Mesothelial cell of epicardium (in vitro differentiated cells): ENCODE data around the gene SLC4A5. TPM values are rescaled to one million over a fixed set of nuclear protein-coding genes. Genes with fewer than 3 reads are reported as not detected.
"Not testable (repeated sequence)": the region's sequence is repeated elsewhere in the genome, so short reads cannot be mapped to it uniquely, and the experiment has no call there.

Experiments
- DNase-seq, 2 experiments: peaks; one replicate each; pipeline ENCODE4 v3.0.0; 2021; ENCODE audit warnings: low spot score in 2 of 2; ENCODE audit not compliant: unreplicated experiment in 2 of 2
- H3K27ac Mint-ChIP-seq: 2 replicates; pipeline ENCODE4 v1.8.0; 2021; ENCODE audit warnings: mixed read lengths
- H3K27me3 Mint-ChIP-seq: 2 replicates; pipeline ENCODE4 v1.8.0; 2021; ENCODE audit warnings: low read depth, mixed read lengths
- H3K36me3 Mint-ChIP-seq: 2 replicates; pipeline ENCODE4 v1.8.0; 2021; ENCODE audit warnings: mixed read lengths
- H3K4me1 Mint-ChIP-seq: 2 replicates; pipeline ENCODE4 v1.8.0; 2021; ENCODE audit warnings: mixed read lengths
- H3K4me3 Mint-ChIP-seq: 2 replicates; pipeline ENCODE4 v1.8.0; 2021; ENCODE audit warnings: mild to moderate bottlenecking, moderate library complexity, mixed read lengths
- H3K9me3 Mint-ChIP-seq: 2 replicates; pipeline ENCODE4 v1.8.0; 2021; ENCODE audit warnings: mixed read lengths
- total RNA-seq: library from RNA; stranded (reverse); gene quantifications from 3 replicates; pipeline ENCODE4 v1.2.1, GENCODE V29; 2021
- TF ChIP-seq, protein P1 (sequence below): fragments of 200-600 bp; sonication (generic); IDR thresholded peaks from one replicate; pipeline ENCODE4 v1.5.0; 2021; ENCODE audit warnings: antibody characterized with exemption; ENCODE audit not compliant: unreplicated experiment

Gene SLC4A5
- total RNA-seq, 1 donor from 2014 or later, result 9.3 TPM

DNA sequence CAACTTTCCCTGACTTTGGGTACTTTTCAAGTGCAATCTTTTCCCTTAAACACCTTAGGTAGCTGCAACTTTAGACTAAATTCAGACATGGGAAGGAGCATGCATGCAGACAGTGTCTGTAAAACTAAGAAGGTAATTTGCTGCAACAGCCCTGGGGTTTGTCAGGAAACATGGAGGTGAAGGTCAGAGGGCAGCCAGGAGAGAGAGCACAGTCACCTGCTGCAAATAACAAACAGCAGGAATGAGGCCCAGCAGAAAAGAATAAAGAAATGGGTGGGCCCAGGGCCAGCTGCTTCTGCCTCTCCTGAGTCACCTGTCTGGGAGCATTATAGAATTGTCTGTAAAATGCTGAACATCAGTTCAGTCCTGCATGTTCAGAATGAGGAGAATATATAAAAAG is 109.6 kb downstream of the SLC4A5 start:
- Mint-ChIP-seq H3K27me3 (no peaks in the 10 kb centered on the region), H3K36me3 (no peaks in the 10 kb centered on the region), H3K4me3 (no peak overlapping the region), H3K9me3 (peaks cover 2% of the 10 kb centered on the region), H3K4me1 (no peaks in the 10 kb centered on the region), H3K27ac (no peak overlapping the region)
- no peak for DNase-seq
- TF ChIP-seq, protein P1, sequence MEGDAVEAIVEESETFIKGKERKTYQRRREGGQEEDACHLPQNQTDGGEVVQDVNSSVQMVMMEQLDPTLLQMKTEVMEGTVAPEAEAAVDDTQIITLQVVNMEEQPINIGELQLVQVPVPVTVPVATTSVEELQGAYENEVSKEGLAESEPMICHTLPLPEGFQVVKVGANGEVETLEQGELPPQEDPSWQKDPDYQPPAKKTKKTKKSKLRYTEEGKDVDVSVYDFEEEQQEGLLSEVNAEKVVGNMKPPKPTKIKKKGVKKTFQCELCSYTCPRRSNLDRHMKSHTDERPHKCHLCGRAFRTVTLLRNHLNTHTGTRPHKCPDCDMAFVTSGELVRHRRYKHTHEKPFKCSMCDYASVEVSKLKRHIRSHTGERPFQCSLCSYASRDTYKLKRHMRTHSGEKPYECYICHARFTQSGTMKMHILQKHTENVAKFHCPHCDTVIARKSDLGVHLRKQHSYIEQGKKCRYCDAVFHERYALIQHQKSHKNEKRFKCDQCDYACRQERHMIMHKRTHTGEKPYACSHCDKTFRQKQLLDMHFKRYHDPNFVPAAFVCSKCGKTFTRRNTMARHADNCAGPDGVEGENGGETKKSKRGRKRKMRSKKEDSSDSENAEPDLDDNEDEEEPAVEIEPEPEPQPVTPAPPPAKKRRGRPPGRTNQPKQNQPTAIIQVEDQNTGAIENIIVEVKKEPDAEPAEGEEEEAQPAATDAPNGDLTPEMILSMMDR, result no peak

DNA sequence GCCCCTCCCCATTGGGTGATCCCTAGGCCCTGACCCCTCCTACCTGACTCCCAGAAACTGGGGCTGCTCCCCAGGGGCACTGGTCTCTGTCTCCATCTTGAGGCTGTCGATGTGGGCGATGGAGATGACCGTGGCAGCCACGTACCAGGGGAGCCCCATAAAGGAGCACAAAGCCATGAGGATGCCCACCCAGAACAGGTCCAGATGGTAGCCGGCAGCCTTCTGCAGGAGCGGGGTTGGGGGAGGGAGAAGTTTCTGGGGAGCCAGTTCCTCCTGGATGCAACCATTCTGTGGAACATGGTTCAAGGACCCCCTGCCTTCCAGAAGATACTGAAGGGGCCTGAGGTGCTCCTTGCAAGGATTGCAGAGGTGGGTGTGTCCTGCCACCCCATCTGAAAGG is 110.8 kb downstream of the SLC4A5 start:
- Mint-ChIP-seq H3K27ac (no peak overlapping the region), H3K27me3 (no peaks in the 10 kb centered on the region), H3K36me3 (no peaks in the 10 kb centered on the region), H3K9me3 (no peaks in the 10 kb centered on the region), H3K4me3 (no peak overlapping the region), H3K4me1 (no peaks in the 10 kb centered on the region)
- DNase-seq, result no peak
- TF ChIP-seq, protein P1, result no peak

DNA sequence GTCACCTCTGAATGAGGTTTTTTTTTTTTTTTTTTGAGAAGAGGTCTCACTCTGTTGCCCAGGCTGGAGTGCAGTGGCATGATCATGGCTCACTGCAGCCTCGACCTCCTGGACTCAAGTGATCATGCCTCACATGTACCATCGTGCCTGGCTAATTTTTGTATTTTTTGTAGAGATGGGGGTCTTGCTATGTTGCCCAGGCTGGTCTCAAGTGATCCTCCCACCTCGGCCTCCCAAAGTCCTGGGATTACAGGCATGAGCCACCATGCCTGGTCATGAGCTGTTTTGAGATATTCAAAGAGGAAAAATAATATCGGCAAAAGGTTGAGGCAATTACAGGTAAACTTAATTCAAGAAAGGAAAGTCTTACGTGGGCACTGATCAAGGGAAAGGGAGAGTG is 113.4 kb downstream of the SLC4A5 start:
- not testable (repeated sequence) for DNase-seq, H3K27me3 Mint-ChIP-seq, H3K27ac Mint-ChIP-seq, H3K9me3 Mint-ChIP-seq, H3K4me1 Mint-ChIP-seq, H3K4me3 Mint-ChIP-seq, H3K36me3 Mint-ChIP-seq

DNA sequence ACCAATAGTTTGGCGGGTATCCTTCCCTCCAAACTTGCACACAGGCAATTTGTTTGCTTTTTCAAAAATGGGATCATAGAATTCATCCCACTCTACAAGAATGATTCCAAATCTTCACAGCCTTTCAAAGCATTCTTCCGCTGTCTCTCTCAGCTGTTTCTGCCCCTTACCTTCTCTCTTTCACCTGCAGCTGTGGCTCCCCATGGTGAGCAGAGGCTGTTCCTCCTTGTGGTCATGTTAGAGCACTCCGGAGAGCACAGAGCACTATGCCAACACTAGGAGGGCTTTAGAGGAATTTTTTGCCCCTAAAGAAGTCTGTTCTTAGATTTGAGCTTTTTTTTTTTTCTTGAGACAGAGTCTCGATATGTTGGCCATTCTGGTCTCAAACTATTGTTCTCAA is 114.4 kb downstream of the SLC4A5 start:
- Mint-ChIP-seq H3K27ac (no peak overlapping the region), H3K4me1 (peaks cover 7% of the 10 kb centered on the region), H3K4me3 (no peak overlapping the region), H3K9me3 (no peaks in the 10 kb centered on the region), H3K36me3 (no peaks in the 10 kb centered on the region), H3K27me3 (no peaks in the 10 kb centered on the region)
- TF ChIP-seq, protein P1, result no peak
- no peak for DNase-seq

DNA sequence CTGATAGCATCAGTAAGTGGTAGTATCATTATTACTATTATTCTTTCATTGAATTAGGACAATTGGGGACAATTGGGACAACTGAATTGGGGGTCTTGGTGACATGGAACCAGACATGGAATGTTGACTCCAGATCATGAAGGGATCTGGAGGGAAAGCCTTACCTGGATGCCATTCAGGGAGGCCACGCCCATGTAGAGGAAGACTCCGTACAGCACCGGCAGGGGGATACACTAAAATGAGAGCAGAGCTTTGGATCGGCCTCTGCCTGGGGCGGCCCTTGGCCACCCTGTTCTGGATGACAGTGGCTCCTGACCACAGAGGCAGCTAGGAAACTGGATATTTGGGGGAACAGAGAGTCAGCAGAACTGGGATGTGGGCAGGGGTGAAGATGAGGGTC is 115.6 kb downstream of the SLC4A5 start:
- H3K4me3 Mint-ChIP-seq, result no peak overlapping the region
- H3K27me3 Mint-ChIP-seq, result no peaks in the 10 kb centered on the region
- peaks cover 7% of the 10 kb centered on the region for H3K4me1 Mint-ChIP-seq
- no peaks in the 10 kb centered on the region for H3K36me3 Mint-ChIP-seq
- no peaks in the 10 kb centered on the region for H3K9me3 Mint-ChIP-seq
- no peak overlapping the region for H3K27ac Mint-ChIP-seq
- TF ChIP-seq, protein P1, result no peak
- no peak for DNase-seq

DNA sequence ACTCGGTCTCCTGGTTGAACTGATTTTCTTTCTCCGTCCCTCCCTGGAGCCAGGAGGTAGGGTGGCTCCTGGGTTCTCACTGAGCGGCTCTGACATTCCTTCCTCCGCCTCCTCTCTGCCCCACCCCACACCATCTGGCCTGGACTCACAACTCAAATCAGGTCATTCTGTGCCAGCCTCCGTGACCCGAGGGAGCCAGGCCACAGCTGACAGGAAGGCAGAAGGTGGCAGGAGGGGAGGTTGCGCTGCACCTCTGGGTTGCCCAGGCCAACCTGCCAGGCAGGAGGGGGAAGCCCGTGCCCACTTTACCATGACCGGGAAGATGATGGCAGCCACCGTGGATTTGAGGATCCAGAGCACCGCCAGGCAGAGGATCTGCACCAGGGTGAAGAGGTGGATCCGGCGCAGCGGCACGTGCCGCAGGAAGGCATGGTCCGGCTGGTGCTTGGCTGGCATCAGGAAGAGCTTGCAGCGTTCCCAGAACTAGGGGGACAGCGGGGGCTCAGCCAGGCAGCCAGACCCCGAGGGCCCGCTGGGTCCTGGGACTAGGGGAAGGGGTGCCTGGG is 116.5 kb downstream of the SLC4A5 start:
- H3K9me3 Mint-ChIP-seq, result no peaks in the 10 kb centered on the region
- H3K27me3 Mint-ChIP-seq, result no peaks in the 10 kb centered on the region
- peaks cover 1% of the 10 kb centered on the region for H3K36me3 Mint-ChIP-seq
- H3K4me1 Mint-ChIP-seq, result peaks cover 7% of the 10 kb centered on the region
- no peak for DNase-seq
- no peak overlapping the region for H3K4me3 Mint-ChIP-seq
- no peak overlapping the region for H3K27ac Mint-ChIP-seq
- TF ChIP-seq, protein P1, result no peak
